NCI-H1436 treated with DMSO at 0.1 percent for 48 hours (cell line): ENCODE results near the gene TUBA8.
"Not testable (repeated sequence)": the region's sequence is repeated elsewhere in the genome, so short reads cannot be mapped to it uniquely, and the experiment has no call there.

Experiments used
- DNase-seq: peaks from one replicate; lab custom pipeline; 2025; lab: John Stamatoyannopoulos, UW

TUBA8 gene

DNA sequence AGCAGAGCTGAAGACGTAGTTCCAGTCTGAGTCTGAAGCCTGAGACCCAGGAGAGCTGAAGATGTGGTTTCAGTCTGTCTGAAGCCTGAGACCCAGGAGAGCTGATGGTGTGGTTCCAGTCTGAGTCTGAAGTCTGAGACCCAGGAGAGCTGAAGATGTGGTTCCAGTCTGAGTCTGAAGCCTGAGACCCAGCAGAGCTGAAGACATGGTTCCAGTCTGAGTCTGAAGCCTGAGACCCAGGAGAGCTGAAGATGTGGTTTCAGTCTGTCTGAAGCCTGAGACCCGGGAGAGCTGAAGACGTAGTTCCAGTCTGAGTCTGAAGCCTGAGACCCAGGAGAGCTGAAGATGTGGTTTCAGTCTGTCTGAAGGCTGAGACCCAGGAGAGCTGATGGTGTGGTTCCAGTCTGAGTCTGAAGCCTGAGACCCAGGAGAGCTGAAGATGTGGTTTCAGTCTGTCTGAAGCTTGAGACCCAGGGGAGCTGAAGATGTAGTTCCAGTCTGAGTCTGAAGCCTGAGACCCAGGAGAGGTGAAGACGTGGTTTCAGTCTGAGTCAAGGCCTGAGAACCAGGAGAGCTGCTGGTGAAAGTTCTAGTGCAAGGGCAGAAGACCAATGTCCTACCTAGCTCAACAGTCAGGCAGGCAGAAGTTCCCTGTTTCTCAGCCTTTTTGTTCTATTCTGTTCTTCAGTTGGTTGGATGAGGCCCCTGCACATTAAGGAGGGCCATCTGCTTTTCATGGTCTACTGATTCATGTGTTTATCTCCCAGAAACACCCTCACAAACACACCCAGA, 3.9 kb upstream of the TUBA8 start:
- not testable (repeated sequence) for DNase-seq

DNA sequence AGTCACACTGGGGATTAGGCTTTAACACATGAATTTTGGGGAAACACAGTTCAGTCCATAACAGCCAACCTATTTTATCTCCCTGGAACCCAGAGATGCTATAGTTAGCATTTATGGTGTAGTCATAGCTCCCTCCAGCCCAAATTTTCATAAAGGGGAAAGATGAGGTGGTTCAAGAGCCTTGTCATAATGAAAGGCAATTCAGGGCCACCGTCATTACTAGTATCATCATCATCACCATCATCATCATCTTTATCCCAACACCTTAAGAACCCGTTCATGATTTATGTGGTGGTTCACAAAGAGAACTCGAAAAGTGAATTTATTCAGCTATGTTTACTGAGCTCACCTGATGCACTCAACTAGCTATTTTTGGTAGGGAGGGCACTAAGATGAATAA, 2.4 kb upstream of the TUBA8 start:
- no peak for DNase-seq

DNA sequence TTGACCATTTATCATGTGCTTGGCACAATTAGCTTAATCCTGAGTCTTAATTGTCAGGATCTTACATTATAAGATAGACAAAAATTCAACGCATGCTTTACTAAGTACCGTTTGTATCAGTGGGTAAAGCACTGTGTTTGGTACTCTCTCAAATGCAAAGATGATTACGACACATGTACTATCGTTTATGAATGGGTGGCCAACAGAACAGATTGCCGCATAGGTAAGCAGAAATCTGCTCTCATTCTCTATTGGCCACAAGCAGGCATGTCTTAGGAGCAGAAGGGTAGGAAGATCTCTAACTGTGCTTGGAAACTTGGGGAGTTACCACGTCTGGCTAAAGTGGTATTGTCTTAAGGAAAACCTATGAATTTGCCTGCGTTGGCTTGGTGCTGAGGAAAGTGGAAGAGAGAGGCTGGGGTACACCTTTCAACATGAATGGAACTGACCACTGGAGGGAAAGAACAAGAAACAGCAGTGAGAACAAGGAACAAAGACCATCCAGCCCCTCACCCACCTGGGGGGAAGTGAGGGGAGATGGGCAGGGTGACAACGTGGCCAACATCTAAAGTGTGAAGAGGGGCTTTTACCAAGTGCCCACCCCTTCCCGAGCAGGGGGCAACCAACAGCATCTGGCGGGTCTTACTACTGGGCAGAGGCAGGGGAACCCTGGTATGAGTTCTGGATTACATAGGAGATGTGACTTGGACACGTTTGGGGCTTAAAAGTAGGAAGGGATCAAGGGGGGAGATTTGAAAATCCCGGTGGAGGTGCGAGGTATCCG, 1.0 kb upstream of the TUBA8 start:
- no peak for DNase-seq

GRCh38 chr22:18110954-18111758, 547 bp downstream of the TUBA8 start:
- no peak for DNase-seq

- no peak for DNase-seq
These were observed 1.2 kb downstream of the TUBA8 start for GRCh38 chr22:18111759-18112330.

- no peak for DNase-seq
These were observed 1.8 kb downstream of the TUBA8 start for GRCh38 chr22:18112440-18112839.

DNA sequence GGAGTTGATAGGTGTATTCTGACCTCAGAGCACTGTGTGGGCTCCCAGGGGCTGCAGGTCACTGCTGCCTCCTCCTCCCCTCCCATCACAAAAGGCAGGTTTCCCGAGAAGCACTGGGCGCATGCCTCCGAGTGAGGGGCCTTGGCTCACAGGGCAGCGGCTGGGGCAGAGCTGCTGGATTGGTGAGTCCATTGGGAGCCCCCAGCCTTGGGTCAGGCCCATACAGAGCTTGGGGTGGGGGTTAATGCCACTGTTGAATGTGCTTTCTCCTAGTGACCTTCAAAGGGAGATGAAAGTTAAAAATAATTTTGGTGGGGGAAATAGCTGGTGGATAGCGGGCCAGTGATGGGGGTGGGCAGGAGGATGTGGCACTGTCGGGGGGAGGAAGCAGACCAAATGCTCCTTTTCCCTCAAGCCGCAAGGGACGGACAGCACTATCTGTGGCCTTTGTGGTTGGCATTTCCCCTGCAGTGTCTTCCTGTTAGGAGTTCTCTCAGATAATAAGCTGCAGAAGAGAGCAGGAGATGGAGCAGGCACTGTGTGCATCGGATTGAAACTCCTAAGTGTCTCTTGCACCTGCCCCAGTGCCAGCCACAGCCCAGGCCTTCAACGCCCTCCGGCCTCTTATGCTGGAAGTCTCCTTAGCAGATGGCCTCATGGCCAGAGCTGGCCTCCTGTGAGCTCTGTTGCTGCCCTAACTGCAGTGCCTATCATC, 3.2 kb downstream of the TUBA8 start:
- no peak for DNase-seq

DNA sequence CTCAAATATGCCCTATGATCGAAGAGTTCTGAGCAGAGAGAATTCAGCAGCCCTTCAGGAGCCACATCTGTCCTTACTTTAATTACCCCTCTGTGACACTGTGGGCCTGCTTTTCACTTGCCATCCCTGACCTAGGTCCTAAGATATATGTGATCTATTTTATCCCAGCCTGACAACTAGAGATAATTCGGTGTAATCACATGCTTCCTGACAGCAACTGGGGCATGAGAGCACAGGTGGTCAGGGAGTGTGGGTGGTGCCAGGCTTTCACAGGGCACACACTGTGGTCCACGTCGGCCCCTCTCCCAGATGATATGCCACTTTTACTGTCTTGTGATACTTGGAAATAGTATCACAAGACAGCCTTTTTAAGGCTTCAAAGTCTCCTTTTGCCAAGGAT, 3.9 kb downstream of the TUBA8 start:
- DNase-seq, result no peak

GRCh38 chr22:18114976-18115652, 4.5 kb downstream of the TUBA8 start:
- DNase-seq, result no peak

DNA sequence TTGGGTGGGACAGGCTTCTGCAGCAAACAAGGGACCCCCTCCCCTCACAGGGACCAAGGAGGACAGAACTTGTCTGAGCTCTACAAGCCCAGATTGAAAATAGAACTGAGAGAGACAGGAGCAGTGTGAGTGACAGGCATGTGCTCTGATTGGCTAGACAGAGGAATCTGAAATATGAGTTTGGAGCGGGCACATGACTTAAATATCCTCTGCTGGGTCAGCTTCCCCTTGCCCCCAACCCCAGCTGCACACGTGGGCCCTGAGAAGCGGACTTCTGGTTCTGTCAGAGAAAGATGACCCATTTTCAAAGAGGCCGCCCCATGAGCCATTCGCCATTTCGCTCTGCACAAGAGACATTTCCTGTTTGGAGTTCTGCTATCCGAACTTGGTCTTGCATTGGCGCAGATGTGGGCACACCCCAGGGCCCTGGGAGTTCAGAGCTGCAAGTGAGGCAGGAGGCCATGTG, 5.3 kb downstream of the TUBA8 start:
- DNase-seq, result no peak

GRCh38 chr22:18116634-18117033, 6.0 kb downstream of the TUBA8 start:
- no peak for DNase-seq

DNA sequence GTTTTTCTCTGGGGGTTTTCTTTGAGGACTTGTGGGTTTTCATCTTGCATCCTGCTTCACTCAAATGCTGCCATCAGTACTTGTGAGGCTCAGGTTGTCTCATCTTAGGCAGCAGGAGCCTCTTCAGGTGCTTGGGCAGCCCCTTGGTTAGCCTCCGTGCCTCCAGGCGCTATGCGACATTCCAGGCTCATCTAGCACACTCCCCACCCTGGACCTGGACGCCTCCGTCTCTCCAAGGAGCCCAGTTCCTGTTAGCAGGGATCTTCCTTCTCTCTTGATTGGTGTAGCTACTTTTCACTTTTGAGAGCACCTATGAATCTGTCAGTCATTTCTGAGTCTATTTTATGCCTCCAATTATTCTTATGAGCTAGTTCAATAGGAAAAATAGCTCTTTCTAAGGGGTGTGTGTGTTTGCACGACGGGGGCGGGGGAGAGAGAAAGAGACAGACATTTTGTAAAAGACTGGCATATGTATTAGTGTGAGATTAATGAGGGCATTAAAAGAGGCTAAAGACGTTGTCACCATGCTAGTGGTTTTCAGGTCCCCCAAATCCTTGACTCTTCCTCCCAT, 7.8 kb downstream of the TUBA8 start:
- DNase-seq, result no peak

DNA sequence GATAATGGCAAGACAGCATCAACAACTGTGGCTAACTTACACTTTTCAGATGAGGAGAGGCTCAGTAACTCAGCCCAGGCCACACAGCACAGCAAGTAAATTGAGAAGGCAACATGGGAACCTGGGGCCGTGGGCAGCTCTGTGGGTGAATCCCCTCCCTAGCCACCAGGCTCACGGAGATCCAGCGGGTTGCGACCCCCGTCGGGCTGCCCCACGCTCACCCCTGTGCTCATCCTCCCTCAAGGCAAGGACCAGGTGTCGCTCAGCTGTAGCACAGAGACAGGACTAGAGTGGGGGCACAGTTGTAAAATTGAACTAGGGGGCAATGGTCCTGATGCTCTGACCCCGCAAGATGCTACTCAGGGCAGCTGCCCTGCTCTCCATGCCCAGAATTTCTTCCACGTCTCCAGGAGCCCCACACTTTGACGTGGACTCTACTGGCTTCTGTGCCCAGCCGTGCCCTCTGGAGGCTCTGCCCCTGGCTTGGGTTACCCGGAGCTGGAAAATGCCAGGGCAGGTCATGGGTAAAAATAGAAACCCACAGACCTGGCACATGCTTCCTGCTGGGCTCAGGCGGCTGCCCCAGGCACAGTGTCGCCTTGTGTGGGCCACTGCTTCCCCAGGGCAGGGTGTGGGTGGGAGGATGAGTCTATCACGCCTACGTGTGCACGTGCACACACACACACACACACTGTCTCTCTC, 9.0 kb downstream of the TUBA8 start:
- DNase-seq, result no peak

GRCh38 chr22:18120857-18121256, 10.2 kb downstream of the TUBA8 start:
- DNase-seq, result no peak

GRCh38 chr22:18121506-18121905, 10.9 kb downstream of the TUBA8 start:
- DNase-seq, result no peak

GRCh38 chr22:18121954-18122554, 11.4 kb downstream of the TUBA8 start:
- DNase-seq, result no peak

DNA sequence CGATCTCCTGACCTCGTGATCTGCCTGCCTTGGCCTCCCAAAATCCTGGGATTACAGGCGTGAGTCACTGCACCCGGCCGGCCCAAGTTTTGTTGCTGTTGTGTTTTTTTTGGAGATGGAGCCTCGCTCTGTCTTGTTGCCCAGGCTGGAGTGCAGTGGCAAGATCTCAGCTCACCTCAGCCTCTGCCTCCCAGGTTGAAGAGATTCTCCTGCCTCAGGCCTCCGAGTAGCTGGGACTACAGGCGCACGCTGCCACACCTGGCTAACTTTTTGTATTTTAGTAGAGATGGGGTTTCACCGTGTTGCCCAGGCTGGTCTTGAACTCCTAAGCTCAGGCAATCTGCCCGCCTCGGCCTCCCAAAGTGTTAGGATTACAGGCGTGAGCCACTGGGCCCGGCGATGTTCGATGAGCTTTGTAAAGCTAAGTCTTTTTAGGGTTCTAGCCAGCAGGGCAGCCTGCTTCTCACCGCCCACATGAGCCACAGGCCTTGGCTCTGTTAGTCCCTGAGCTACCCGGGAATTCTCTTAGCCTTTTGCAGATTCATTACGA, 12.9 kb downstream of the TUBA8 start:
- DNase-seq, result not testable (repeated sequence)

- no peak for DNase-seq
These were observed 16.0 kb downstream of the TUBA8 start for GRCh38 chr22:18126606-18127005.

- DNase-seq, result no peak
These were observed 19.4 kb downstream of the TUBA8 start for GRCh38 chr22:18130018-18130417.
